ENCODE results near the gene SLC22A23.
A peak's percentile ranks its signal among the peaks of the same experiment; 100 is the strongest.

SLC22A23 gene

DNA sequence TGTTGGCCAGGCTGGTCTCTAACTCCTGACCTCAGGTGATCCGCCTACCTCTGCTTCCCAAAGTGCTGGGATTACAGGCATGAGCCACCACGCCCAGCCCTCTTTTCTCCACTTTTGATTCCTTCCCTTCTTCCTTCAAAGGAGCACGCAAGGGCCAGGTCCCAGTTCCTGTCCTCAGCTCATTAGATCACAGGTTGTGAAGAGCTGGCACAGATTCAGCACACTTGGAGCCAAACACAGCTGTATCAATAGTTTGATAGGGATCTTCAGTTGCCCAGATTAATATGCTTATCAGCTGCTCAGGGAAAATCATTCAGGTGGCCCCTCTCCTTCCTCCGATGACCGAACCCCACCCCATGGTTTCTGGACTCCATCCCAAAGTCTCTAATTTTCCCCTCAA is 14.4 kb upstream of the SLC22A23 start:
- DNase-seq (ENCODE audit: low spot score) = no peak

DNA sequence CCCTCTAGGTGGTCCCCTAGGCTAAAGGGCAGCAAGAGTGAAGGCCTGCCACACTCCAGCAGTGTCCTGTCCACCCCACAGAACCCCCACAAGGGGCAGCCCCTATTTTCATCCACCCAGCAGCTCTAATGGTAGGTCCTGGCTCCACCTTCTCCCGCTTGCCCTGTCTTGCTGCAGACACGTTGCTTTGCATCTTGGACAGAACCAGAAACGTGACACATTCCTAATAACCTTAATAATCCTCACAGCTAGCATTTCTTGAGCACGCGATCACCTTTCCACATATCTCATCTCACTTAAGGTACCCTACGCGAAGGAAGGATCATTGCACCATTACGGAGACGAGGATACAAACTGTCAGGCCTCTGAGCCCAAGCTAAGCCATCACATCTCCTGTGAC is 11.7 kb upstream of the SLC22A23 start:
- no peak for DNase-seq (ENCODE audit: low spot score)

DNA sequence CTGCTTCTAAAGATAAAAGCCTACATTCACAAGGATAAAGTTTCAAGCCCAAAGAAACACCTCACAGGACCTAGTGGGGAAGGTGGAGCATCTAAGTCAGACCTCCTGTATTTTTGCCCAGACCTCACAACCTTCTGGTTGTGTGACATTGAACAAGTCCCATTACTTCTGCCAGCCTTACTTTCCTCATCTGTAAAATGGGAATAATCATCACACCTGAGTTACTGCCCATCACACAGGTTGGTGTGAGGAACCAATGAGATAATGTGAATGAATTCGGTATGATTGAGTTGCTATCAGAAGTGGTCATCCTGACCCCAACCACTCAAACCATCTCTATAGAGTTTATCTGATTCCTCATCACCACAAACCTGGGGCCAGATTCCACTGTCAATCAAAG is 11.1 kb upstream of the SLC22A23 start:
- no peak for DNase-seq (ENCODE audit: low spot score)

DNA sequence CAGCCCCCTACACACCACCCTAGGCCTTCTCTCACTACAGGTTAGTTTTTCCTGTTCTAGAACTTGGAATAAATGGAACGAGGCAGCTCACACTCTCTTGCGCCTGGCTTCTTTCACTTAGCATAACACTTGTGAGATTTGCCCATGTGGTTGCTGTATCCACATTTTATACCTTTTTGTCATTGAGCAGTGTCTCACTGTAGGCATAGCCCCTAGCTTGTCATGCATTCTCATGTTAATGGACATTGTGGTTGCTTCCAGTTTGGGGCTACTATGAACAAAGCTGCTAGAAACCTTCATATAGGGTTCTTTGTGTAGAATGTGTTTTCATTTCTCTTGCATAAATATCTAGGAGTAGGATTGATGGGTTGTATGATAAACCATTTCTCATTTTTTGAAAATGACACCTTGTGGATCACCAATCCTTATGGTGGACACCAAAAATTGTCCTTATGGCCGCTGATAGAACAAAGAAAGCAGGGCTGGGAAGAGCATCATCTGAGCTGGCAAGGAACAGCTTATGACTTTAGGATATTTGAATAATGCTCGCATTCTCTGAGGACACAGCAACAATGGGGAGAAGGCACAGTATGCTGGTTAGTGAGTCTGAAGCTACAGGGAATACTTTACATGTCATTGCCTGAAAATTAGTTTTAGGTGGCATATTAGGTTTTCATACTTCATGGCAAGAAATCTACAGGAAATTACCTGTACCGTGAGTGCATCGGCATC is 9.8 kb upstream of the SLC22A23 start:
- no peak for DNase-seq (ENCODE audit: low spot score)

DNA sequence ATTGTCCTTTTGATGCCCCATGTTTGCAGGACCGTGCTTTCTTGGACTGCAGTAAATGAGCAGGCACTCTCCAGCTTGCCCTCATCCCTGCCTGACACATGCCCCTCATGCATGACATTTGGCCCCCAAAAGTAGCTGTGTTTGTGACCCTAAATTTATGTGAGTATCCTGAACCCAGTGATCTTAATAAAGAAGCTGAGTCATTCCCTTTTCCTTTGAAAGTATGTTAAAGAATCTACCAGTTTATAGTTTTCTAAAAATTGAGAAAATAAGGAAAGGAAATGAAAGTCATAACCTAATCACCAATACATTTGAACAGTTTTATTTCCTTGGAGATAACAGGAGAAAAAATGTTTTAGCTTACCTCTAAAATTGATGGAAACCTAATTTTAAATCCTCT is 3.4 kb upstream of the SLC22A23 start:
- no peak for DNase-seq (ENCODE audit: low spot score)

DNA sequence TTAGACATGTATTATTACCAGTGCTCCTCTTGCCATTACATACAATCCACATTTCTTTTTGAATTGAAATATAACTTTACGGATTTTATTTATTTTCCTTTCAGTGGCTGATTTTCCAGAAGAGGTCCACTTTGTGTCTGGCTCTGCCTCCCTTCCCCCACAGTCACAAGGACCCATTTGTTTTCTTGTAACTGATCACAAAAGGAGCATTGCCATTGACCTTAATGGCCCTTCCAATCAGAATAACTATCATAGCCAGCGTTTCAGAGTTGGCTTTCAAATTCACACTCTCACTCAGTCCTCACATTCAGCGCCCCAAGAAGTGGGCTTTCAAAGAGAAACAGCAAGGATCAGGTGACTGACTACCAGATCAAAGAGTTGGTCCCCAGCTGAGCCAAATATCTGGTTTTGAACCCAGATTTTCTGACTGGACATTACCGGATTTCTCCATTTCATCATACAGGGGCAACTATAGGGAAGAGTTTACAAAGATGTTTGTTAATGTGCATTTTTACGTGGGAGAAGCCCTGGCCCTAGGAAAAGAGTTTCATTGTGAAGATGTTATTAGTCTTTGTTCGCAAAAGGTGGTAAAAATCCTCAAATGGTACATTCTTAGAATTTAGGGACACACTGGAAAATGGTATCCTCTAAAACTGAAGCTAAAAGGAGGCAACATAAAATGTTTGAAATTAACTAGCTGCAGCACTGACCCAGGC is 2.0 kb upstream of the SLC22A23 start:
- no peak for DNase-seq (ENCODE audit: low spot score)

DNA sequence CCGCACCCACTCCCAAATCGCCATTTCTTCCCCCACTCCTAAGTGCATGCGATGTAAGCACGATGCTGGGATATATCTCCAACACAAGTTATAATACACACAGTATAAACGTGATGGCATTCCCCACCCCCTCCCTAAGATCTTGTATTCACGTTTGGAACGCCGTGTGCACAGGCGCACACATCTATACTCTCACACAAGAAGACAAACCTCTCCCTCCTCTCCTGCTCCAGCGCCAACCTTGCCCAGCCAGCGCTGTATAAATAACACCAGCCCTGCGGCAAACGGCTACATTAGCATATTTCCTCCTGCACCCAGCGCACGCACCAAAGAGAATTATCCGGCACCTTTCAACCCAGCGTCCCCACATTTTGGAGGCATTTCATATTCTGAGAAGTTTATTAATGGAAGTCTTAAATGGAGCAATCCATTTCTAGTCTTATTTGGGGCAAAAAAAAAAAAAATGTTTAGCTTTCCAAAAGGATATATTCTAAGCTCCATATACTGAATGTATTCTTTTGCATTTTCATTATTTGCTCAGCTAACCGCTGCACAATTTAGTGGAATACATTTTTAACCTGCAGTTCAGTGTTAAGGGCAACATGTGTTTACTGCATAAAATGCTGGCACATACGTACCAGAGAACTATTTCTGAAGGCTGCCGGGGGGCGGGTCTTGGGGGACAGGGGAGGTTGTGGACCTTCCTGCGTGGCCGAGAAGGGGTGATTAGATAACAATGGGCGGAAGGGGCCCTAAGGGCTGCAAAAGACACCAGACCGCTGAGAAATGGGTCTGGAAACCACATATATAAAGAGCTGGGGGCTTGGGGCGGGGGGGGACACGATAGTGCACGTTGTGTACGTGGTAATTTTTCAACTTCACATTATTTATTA is 1.1 kb upstream of the SLC22A23 start:
- DNase-seq (ENCODE audit: low spot score) = no peak

DNA sequence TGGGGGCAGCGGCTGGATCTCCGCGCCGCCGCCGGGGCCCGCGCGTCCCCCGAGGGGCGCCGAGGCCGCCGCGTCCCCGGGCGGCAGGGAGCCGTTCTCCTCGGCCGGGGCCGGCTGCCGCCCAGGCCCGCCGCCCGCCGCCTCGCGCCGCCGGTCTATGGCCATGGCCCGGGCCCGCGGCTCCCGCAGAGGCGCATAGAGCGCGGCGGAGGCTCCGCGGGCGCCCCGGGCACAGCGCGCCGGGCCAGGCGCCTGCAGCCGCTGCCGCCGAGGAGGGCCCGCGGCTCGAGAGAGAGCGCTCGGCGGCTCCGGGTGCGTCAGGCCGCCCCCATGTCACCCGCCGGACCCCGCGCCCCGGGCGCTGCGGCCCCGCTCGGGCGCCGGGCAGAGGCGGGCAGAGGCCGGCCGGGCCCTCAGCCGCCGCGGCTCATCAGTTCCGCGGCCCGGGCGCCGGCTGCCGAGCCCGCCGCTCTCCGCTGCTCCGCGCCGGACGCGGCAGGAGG is 404 bp downstream of the SLC22A23 start:
- DNase-seq (ENCODE audit: low spot score) = no peak

DNA sequence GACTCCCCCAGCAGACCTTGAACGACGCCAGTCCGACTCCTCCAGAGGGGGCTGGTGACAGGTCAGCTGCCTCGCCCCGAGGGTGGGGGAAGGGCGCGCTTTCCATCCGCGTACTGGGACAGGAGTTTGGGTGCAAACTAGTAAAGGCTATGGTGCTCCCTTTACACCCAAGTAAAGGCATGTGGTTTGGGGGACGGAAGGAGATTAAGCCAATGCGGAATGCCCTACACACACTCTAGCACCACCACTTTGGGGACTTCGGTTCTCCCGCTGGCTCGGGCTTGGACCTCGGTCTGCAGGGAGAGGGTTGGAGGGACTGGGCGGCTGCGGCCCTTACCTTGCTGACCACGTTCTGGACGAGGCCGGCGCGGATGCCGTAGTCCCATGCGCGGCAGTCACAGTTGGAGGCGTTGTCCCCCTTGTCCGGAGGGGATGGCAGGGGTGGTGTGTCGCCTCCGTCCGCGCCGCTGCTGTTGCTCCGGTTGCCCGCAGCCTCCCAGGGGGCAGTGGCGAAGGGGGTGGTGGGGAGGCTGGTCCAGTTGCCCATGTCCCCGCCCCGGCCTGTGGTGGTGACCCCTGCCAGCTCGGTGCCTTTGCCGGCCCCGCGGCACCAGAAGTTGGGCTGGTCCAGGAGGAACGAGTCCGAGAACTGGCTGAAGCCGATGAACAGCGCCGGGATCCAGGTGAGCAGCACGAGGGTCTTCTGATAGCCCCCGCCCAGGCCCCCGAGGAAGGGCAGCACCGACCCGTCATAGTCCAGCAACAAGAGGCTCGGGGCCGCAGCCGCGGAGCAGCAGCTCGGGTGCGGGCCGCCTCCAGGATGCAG is 1.1 kb downstream of the SLC22A23 start:
- peak; percentile 20 for DNase-seq (ENCODE audit: low spot score)

DNA sequence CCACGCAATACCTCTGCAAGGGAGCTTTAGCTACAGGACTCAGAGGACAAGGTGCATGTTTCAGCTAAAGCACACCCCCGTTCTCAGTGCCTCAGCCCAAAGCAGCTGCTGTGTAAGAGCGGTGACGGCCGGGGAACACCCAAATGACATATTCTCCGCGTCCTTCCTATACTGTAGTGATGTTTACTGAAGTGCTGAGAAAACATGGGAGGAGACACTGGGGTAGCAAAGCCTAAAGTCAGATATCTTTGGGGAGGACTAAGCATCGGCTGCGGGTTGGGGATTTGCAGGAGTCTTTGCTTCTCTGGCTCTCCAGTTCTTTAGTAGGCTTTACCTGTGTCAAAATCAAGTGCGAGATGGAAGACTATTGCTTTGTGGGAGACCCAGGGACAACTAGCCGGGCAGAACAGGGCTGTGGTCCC is 1.7 kb downstream of the SLC22A23 start:
- DNase-seq (ENCODE audit: low spot score) = peak; percentile 12

DNA sequence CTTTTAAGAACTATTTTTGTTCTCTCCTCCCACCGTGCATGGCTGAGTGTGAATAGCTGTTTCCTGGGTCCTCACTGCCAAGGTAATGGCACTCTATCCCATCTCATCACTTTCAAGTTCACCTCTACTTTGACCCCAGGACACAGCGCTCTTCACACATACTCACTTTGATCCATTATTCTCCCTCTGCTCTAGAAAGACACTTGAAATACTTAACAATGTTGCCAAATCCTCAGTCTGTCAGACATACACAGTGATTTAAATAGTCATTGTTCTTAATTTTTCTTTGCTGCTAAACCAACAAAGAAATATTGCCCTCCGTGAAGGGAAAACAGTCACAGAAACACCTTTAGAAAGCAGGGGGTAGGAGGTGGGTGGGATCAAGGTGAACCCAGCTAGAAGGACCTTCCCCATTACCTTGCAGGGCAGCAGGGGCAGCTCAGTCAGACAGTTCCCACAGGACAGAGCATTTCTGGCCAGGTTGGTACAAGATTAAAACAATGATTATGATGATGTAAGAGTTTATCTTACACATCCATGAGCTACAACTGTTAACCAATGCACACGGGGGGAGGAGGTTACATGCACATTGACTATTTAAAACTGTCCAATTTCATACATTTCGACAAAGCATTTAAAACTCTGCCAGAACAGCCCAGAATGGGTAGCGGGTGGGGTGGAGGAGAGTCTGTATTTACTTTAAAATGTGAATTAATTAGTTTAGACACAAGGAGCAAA is 2.4 kb downstream of the SLC22A23 start:
- no peak for DNase-seq (ENCODE audit: low spot score)

DNA sequence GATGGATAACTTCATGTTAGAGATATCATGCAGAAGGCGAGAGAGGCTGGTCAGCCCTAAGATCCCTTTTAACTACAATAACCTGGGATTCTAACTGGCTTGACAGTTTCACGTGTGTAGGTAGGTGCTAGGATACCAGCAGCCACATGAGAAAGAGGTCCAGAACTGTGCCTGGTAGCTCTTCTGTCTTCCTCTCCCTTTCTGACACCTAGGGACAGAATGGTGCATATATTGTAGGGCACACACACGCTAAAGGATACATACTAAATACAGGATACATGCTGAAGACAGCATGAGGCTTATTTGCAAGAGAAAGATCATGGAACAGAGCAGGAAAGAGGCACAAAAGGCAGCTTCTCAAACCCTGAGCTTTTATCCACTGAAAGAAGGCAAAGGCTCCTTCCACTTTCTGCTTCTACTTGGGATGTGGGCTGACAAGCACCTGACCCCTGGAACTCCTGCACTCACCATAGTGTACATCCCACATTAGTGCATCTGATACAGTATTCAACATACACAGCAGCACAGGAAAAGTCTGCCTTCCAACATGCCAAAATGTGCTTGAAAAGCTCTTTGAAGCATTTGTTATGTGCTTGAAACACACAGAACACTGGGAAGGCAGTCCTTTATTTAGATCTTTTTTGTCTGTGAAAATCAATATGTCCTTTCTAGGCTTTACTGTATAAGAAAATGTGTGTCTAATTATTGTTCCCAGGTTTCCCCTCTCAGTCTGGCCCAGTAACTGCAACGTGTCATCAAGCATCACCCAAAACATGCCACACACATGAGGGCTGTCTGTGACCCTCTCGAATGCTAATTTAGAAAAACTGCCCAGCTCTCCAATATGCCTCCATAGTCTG is 3.2 kb downstream of the SLC22A23 start:
- DNase-seq (ENCODE audit: low spot score) = no peak

DNA sequence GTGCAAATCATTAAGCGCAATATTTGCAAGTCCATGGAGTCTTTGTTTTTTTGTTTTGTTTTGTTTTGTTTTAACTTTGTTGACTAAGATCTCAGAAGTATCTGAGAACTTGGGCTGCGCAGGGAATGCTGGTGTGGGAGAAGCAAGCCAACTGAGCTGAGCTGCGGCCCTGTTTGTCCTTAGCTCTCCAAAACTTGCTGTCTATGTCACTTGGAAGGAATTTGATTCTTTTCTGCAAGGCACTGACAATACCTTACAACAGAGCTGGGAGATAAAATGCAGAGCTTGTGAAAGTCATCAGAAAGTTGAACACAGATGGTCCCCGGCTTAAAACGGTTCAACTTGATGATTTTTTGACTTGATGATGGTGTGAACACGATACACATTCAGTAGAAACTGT is 5.4 kb downstream of the SLC22A23 start:
- DNase-seq (ENCODE audit: low spot score) = no peak

DNA sequence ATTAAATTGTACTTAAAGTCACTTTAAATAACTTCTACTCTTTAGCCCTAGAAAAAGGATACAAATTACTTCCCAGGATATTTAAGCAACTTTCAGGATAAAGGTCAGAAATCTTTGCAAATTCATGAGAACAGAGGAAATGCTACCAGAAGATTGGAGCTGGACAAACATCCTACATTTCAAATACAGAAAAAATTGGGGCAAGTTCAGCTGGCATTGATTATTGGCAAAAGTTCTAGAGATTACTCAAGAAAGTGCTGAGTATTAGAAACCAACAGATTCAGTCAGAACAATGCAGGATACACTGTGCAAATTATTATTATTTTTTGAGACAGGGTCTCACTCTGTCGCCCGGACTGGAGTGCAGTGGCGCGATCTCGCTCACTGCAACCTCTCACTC is 6.0 kb downstream of the SLC22A23 start:
- no peak for DNase-seq (ENCODE audit: low spot score)

DNA sequence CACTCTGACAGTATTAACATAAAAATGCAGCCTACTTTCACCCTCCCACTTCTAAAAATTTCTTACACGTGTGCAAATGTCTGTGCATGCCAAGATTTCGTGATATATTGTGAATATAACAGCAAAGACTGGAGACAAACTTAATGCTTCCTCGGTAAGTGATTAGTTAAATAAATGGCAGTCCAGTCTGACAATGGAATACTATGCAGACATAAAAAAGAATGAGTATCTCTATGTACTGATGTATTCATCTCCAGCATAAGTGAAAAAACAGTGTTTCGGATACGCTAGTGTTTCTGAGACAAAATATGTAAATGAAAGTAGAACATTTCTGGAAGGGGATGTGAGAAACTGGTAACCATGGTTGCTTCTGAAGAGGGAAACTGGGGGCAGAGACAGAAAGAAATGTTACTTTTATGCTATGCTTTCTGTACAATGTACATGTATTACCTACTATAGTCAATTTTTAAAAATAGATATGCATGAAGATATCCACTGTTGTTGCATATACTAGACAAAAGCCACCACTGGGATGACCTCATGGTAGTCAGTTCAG is 7.0 kb downstream of the SLC22A23 start:
- no peak for DNase-seq (ENCODE audit: low spot score)

DNA sequence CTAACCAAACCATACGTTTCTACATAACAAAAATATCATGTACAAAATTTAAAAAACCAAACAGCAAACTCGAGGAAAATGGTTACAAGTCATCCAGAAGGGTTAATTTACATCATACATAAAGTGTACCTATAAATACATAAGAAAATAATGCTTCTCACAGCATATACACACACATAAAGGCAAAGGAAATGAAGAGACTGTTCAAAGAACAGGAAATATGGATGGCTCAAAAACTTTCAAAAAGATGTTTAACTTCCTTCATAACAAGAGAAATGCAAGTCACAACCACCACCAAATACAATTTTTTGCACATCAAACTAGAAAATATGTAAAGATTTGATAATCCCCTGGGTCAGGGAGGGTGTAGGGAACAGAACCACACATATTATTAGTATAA is 7.5 kb downstream of the SLC22A23 start:
- no peak for DNase-seq (ENCODE audit: low spot score)

DNA sequence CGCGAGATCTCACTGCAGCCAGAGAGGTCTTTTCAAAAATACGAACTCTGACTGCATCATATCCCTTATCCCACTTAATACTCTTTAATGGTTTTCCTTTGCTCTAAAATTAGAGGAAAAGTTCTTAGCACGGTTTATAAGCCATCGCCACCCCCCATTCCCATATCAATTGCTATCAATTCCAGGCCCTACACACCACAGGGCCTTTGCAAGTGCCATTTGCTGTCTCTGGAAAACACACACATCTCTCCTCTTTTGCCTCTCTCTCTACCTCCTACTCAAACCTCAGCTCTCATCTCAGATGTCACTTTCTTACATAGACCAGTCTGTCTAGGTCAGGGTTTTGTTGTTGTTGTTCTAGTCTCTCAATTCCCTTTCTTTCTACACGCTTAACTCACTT is 9.8 kb downstream of the SLC22A23 start:
- no peak for DNase-seq (ENCODE audit: low spot score)

DNA sequence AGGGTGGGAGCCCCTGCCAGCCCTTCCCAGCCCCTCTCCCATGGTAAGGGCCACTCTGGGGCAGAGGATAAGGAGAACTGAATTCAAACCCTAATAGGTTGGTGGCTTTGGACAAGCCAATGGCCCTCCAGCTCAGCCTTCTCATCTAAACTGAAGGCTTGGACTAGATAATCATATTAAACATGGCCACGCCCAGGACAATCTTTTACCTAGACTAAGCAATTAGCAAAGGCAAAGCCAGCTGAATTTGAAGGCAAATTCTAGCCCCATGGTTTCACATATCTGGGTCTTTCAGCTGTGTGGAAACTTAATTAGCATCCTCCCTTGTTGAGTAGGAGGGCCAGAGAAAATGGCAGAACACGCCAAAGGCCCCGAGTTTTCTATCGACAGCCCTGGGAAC is 10.7 kb downstream of the SLC22A23 start:
- DNase-seq (ENCODE audit: low spot score) = no peak

DNA sequence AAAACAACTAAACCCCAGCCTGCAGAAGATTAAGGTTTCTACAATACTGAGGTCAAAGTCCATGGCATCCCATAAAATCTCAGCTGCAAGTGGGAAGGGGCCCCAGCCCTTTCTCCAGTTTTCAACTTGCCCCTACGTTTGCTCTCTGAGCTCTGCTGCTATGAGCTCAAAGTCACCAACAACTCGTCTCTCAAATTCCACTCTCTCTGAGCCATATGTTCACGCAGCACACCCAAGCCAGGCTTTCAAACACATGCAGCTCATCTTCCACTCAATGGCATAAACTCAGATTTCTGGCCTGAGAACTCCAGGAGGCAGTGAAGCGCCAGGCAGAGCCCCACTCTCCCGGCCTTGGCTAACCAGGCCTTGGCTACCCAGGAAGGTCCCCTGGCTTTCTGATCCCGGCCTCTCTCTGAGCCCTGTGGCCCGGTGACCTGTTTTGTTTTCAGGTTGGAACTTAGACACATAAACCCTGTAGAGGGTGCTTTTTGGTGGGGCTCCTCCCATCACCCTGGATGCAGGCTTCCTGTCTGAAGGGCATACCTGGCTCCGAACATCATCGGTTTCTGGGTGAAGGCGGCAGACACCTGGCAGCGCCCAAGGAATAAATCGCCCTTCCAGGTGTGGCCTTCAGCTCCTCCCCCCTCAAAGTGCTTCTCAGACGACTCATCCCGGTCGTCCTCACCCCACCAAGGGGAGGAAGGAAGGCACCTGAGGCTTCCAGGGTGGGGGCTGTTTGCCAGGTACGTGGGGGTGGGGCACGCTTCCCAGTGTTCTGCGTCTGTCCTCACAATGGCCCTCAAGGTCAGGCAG is 12.4 kb downstream of the SLC22A23 start:
- DNase-seq (ENCODE audit: low spot score) = no peak

Measured in RKO (cell line).